Endothelial cell of umbilical vein (primary cell): ENCODE measurements around the gene DNAH9. TPM values are rescaled to one million over a fixed set of nuclear protein-coding genes. Genes with fewer than 3 reads are reported as not detected.

Source experiments
- BruUV-seq: library from RNA; stranded (reverse); fragments of 400-500 nt; replicated peaks from 2 replicates; lab custom pipeline; 2021; lab: Mats Ljungman, UMichigan
- CTCF ChIA-PET: fragments of 300-600, 350-600 bp; sonication (Branson Sonifier 250); formaldehyde crosslinking; loops from one replicate; lab custom pipeline; 2021; ENCODE audit warnings: antibody characterized with exemption, inconsistent platforms; lab: Charles Lee
- POLR2A ChIA-PET: fragments of 300-600, 350-600 bp; sonication (Branson Sonifier 250); formaldehyde crosslinking; loops from one replicate; lab custom pipeline; 2021; ENCODE audit warnings: antibody characterized with exemption, inconsistent platforms; lab: Charles Lee
- DNase-seq: peaks from one replicate; pipeline ENCODE4 v3.0.0-alpha.2; 2011; ENCODE audit warnings: low read depth, low spot score
- FAIRE-seq: peaks from 2 replicates; lab custom pipeline; 2011; peaks lifted over from hg19 to GRCh38; lab: Jason Lieb, UNC
- H2AFZ ChIP-seq: 2 replicates; pipeline ENCODE4 v1.6.0; 2012; ENCODE audit warnings: low read depth, low read length, control low read depth, inconsistent platforms
- H3K27ac ChIP-seq: 2 replicates; pipeline ENCODE4 v1.5.1; 2011; ENCODE audit warnings: low read depth, mild to moderate bottlenecking, control low read depth, low read length, moderate library complexity; ENCODE audit not compliant: insufficient read depth
- H3K27me3 ChIP-seq, 2 experiments: 2 replicates each; pipeline versions ENCODE4 v1.6.0 to v1.6.1; 2011; ENCODE audit warnings: low read length in 2 of 2, mixed read lengths in 1 of 2; ENCODE audit not compliant: control insufficient read depth in 2 of 2, insufficient read depth in 2 of 2
- H3K36me3 ChIP-seq, 2 experiments: 2 replicates in 1 of 2; 3 replicates in 1 of 2; pipeline ENCODE4 v1.5.1; 2011; ENCODE audit warnings: low read length in 2 of 2, mild to moderate bottlenecking in 1 of 2, moderate library complexity in 1 of 2; ENCODE audit not compliant: control insufficient read depth in 2 of 2, insufficient read depth in 2 of 2; ENCODE audit errors: extremely low read depth in 1 of 2
- H3K4me1 ChIP-seq: 3 replicates; pipeline ENCODE4 v1.5.1; 2011; ENCODE audit warnings: mild to moderate bottlenecking, low read length; ENCODE audit not compliant: control insufficient read depth, insufficient read depth; ENCODE audit errors: extremely low read depth
- H3K4me2 ChIP-seq: 2 replicates; pipeline ENCODE4 v1.6.1; 2011; ENCODE audit warnings: low read length, control low read depth, mixed read lengths; ENCODE audit not compliant: insufficient read depth
- H3K4me3 ChIP-seq, 3 experiments: fragments of 200-600 bp in 1 of 3; sonication (generic), shearing (Covaris generic) in 1 of 3; replicated peaks in 1 of 3; 2 replicates each; pipeline ENCODE4 v1.5.1; 2011 to 2016; ENCODE audit warnings: control low read depth in 3 of 3, low read length in 3 of 3, mild to moderate bottlenecking in 2 of 3, inconsistent platforms in 1 of 3, low read depth in 1 of 3, moderate library complexity in 1 of 3; ENCODE audit not compliant: insufficient read depth in 1 of 3
- H3K79me2 ChIP-seq: 2 replicates; pipeline ENCODE4 v1.6.0; 2012; ENCODE audit warnings: low read length, inconsistent platforms; ENCODE audit not compliant: control insufficient read depth, insufficient read depth
- H3K9ac ChIP-seq: replicated peaks from 2 replicates; pipeline ENCODE3; 2011; ENCODE audit warnings: low read length, control low read depth; ENCODE audit not compliant: insufficient read depth; ENCODE audit errors: extremely low read depth
- H3K9me1 ChIP-seq: replicated peaks from 3 replicates; pipeline ENCODE4 v1.6.0; 2011; ENCODE audit warnings: mild to moderate bottlenecking, low read length; ENCODE audit not compliant: control insufficient read depth, insufficient read depth; ENCODE audit errors: extremely low read depth
- H3K9me3 ChIP-seq: replicated peaks from 2 replicates; pipeline ENCODE4 v1.5.1; 2012; ENCODE audit warnings: low read length, inconsistent platforms; ENCODE audit not compliant: control insufficient read depth, insufficient read depth
- H4K20me1 ChIP-seq: replicated peaks from 2 replicates; pipeline ENCODE3; 2011; ENCODE audit warnings: mild to moderate bottlenecking, low read length; ENCODE audit not compliant: control insufficient read depth, insufficient read depth; ENCODE audit errors: extremely low read depth
- CTCF ChIP-seq, 2 donors: IDR thresholded peaks; 1 replicate in 1 of 2; 2 replicates in 1 of 2; pipeline ENCODE4 v1.5.1; 2011; ENCODE audit warnings: low read length in 2 of 2, mild to moderate bottlenecking in 2 of 2, moderate library complexity in 2 of 2, control low read depth in 1 of 2, inconsistent platforms in 1 of 2, low read depth in 1 of 2; ENCODE audit not compliant: insufficient read depth in 1 of 2; ENCODE audit errors: extremely low read depth in 1 of 2
- EZH2 ChIP-seq: IDR thresholded peaks from 2 replicates; pipeline ENCODE4 v1.6.1; 2012; ENCODE audit warnings: borderline replicate concordance, low read depth, mild to moderate bottlenecking, moderate library complexity, low read length, inconsistent platforms; ENCODE audit not compliant: severe bottlenecking
- FOS ChIP-seq: IDR thresholded peaks from 2 replicates; pipeline ENCODE4 v1.6.1; 2011; ENCODE audit warnings: mild to moderate bottlenecking, low read length, moderate library complexity, borderline replicate concordance; ENCODE audit not compliant: insufficient read depth
- GATA2 ChIP-seq: IDR thresholded peaks from 2 replicates; pipeline ENCODE4 v1.7.0; 2011; ENCODE audit warnings: low read depth, mild to moderate bottlenecking, moderate library complexity, mixed read lengths, low read length; ENCODE audit not compliant: insufficient read length, insufficient read depth
- JUN ChIP-seq: IDR thresholded peaks from 2 replicates; pipeline ENCODE4 v1.6.1; 2011; ENCODE audit warnings: borderline replicate concordance, low read depth; ENCODE audit not compliant: insufficient read length, insufficient read depth
- MAX ChIP-seq: IDR thresholded peaks from 2 replicates; pipeline ENCODE4 v1.6.1; 2011; ENCODE audit not compliant: insufficient read depth, insufficient read length
- MYC ChIP-seq: IDR thresholded peaks from one replicate; pipeline ENCODE4 v1.6.1; 2011; ENCODE audit warnings: mild to moderate bottlenecking, low read depth, low read length
- POLR2A ChIP-seq: IDR thresholded peaks from 2 replicates; pipeline ENCODE4 v1.6.1; 2012; ENCODE audit warnings: low read depth, mild to moderate bottlenecking, control low read depth, low read length
- POLR2AphosphoS5 ChIP-seq: IDR thresholded peaks from 2 replicates; pipeline ENCODE4 v1.6.1; 2012; ENCODE audit warnings: low read depth, mild to moderate bottlenecking, control low read depth, low read length, moderate library complexity; ENCODE audit not compliant: insufficient read depth
- dilution Hi-C: fragments of 300-500 bp; cut with MboI; formaldehyde crosslinking; loops from one replicate; pipeline ENCODE4 v1.15.0; 2019; ENCODE audit warnings: low sequenced_read_pairs; ENCODE audit not compliant: extremely low pct_ligation_motif_present
- intact Hi-C: fragments of 100-400 bp; cut with micrococcal nuclease; formaldehyde crosslinking; loops from one replicate; pipeline ENCODE4 v1.10.0; 2022
- polyA plus RNA-seq, 4 experiments: library from polyadenylated mRNA; depleted of rRNA in 3 of 4; stranded (reverse) in 3 of 4; unstranded in 1 of 4; fragments of >200 nt; gene quantifications; 2 replicates each; pipeline versions ENCODE4 v1.2.1 to v1.2.3, GENCODE V29; 2011 to 2012; ENCODE audit warnings: missing spikeins in 1 of 4
- total RNA-seq: library from RNA; stranded (reverse); gene quantifications from 2 replicates; pipeline ENCODE4 v1.2.3, GENCODE V29; 2021

The DNAH9 gene
- total and polyA plus RNA-seq, 2 donors (not counting 3 experiments of a cell fraction or from before 2014, with no cell fraction given) = not detected

- H4K20me1 ChIP-seq = no peaks in the 10 kb centered on the region
- CTCF ChIA-PET = no interaction called here
- H3K9ac ChIP-seq = no peak overlapping the region
- no peaks in the 10 kb centered on the region for H3K36me3 ChIP-seq
- H3K79me2 ChIP-seq = no peaks in the 10 kb centered on the region
- FAIRE-seq (no peak), DNase-seq (no peak)
- H3K4me2 ChIP-seq = no peak overlapping the region
- no peak overlapping the region for H2AFZ ChIP-seq
- H3K27ac ChIP-seq = no peak overlapping the region
- H3K9me1 ChIP-seq = no peaks in the 10 kb centered on the region
- no peak overlapping the region for H3K4me3 ChIP-seq
- no TSS peak for BruUV-seq
- POLR2A ChIA-PET = no interaction called here
- no peaks in the 10 kb centered on the region for H3K4me1 ChIP-seq
- TF ChIP-seq MAX = no peak
- TF ChIP-seq MYC = no peak
- TF ChIP-seq FOS = no peak
- TF ChIP-seq JUN = no peak
- TF ChIP-seq EZH2 = no peak
- no peak for TF ChIP-seq POLR2AphosphoS5
- no peak for TF ChIP-seq GATA2
- TF ChIP-seq CTCF (IDR thresholded peaks at IDR 0.05; ENCODE audit: extremely low read depth in 1 of 2, insufficient read depth in 1 of 2, low read depth in 1 of 2, low read length in 2 of 2) = no peak
- TF ChIP-seq POLR2A = no peak
- peaks cover 2% of the 10 kb centered on the region for H3K9me3 ChIP-seq
- dilution Hi-C loops = no loop called here
- H3K27me3 ChIP-seq = no peaks in the 10 kb centered on the region
- intact Hi-C loops = no loop called here
Observed at GRCh38 chr17:11705111-11705510, 106.8 kb downstream of the DNAH9 start.
